ENCODE results near the gene NPEPPS. TPM values are rescaled to one million over a fixed set of nuclear protein-coding genes. Genes with fewer than 3 reads are reported as not detected.

The NPEPPS gene
- total RNA-seq, 2 experiments from 2014 or later: 99.0 to 108 TPM

DNA sequence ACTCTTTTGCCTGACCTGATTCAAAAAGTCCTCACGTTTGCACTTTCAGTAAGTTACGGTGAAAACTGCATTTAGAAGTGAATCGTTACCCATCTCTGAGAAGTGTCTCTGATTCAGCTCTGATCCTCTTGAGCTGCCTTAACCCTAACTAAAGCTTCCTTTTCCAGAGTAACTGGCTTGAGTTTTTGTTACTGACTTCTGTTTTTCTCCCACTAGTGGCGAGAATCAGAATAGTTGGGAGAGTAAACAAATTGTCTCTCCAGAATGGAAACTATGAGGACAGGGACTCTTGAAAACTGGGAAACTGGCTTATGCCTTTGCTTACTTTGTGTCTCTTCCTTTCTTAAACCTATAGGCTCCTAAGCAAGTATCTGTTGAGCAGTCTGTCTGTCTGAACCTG, 87.5 kb downstream of the NPEPPS start:
- no peak overlapping the region for H3K27ac Mint-ChIP-seq
- DNase-seq: no peak
- no peaks in the 10 kb centered on the region for H3K27me3 Mint-ChIP-seq
- POLR2A ChIA-PET: interaction anchor here (1.3 to 1.4 kb wide), 2 partner anchors 33 to 37 kb away, joined by 3 to 4 read pairs; no protein-coding TSS in a partner anchor
- intact Hi-C loops (cut with micrococcal nuclease): no loop called here
- H3K36me3 Mint-ChIP-seq (ENCODE audit: low read depth): peaks cover 42% of the 10 kb centered on the region
- H3K4me1 Mint-ChIP-seq (ENCODE audit: low read depth): peaks cover 23% of the 10 kb centered on the region
- no peaks in the 10 kb centered on the region for H3K9me3 Mint-ChIP-seq
- ATAC-seq: no peak
- CTCF ChIA-PET: interaction anchor here (1.0 to 1.9 kb wide), 9 partner anchors 9 to 303 kb away, joined by 3 to 8 read pairs (median 5); partner anchors contain the start of gene KPNB1
- TF ChIP-seq, protein P1, sequence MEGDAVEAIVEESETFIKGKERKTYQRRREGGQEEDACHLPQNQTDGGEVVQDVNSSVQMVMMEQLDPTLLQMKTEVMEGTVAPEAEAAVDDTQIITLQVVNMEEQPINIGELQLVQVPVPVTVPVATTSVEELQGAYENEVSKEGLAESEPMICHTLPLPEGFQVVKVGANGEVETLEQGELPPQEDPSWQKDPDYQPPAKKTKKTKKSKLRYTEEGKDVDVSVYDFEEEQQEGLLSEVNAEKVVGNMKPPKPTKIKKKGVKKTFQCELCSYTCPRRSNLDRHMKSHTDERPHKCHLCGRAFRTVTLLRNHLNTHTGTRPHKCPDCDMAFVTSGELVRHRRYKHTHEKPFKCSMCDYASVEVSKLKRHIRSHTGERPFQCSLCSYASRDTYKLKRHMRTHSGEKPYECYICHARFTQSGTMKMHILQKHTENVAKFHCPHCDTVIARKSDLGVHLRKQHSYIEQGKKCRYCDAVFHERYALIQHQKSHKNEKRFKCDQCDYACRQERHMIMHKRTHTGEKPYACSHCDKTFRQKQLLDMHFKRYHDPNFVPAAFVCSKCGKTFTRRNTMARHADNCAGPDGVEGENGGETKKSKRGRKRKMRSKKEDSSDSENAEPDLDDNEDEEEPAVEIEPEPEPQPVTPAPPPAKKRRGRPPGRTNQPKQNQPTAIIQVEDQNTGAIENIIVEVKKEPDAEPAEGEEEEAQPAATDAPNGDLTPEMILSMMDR (IDR thresholded peaks at IDR 0.05): no peak
- H3K4me3 Mint-ChIP-seq: no peak overlapping the region

DNA sequence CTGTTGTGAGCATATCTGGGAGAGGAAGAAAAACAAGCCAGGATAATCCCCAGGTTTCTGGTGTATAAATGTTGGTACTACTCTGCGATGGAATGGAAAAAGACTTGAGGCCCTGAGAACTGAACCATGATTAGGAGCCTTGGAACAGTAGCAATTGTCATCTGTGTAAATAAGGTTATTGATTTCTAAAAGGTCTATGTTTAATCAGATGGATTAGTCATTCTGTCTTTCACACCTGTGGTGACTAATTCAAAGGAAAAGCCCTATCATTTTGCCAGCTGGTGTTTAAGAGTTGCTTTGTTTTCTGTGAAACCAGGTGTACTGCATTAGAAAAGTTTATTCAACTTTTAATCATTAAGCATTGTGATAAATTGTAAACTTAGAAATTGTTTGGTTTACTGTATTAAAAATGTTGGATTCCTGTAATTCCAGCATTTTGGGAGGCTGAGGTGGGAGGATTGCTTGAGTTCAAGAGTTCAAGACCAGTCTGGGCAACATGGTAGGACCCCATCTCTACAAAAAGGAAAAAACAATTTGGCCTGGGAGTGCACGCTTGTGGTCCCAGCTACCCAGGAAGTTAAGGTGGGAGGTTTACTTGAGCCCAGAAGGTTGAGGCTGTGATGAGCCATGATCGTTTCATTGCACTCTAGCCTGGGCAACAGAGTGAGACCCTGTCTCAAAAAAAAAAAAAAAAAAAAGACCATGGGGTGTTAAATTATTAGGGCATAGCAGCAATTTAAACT, 89.8 kb downstream of the NPEPPS start:
- DNase-seq (no peak), ATAC-seq (peak; percentile 80)
- H3K27me3 Mint-ChIP-seq: no peaks in the 10 kb centered on the region
- no peak overlapping the region for H3K4me3 Mint-ChIP-seq
- CTCF ChIA-PET: interaction anchor here (0.9 to 1.3 kb wide), 2 partner anchors 29 to 253 kb away, joined by 3 read pairs; partner anchors contain the start of gene KPNB1
- peak overlapping the region; percentile 74 for H3K27ac Mint-ChIP-seq
- TF ChIP-seq, protein P1 (IDR thresholded peaks at IDR 0.05): no peak
- H3K4me1 Mint-ChIP-seq (ENCODE audit: low read depth): peaks cover 23% of the 10 kb centered on the region
- peaks cover 43% of the 10 kb centered on the region for H3K36me3 Mint-ChIP-seq (ENCODE audit: low read depth)
- no peaks in the 10 kb centered on the region for H3K9me3 Mint-ChIP-seq
- intact Hi-C loops (cut with micrococcal nuclease): no loop called here
- POLR2A ChIA-PET: interaction anchor here (0.6 to 2.2 kb wide), 3 partner anchors 13 to 38 kb away, joined by 3 to 9 read pairs (median 4); partner anchors contain the start of gene KPNB1

DNA sequence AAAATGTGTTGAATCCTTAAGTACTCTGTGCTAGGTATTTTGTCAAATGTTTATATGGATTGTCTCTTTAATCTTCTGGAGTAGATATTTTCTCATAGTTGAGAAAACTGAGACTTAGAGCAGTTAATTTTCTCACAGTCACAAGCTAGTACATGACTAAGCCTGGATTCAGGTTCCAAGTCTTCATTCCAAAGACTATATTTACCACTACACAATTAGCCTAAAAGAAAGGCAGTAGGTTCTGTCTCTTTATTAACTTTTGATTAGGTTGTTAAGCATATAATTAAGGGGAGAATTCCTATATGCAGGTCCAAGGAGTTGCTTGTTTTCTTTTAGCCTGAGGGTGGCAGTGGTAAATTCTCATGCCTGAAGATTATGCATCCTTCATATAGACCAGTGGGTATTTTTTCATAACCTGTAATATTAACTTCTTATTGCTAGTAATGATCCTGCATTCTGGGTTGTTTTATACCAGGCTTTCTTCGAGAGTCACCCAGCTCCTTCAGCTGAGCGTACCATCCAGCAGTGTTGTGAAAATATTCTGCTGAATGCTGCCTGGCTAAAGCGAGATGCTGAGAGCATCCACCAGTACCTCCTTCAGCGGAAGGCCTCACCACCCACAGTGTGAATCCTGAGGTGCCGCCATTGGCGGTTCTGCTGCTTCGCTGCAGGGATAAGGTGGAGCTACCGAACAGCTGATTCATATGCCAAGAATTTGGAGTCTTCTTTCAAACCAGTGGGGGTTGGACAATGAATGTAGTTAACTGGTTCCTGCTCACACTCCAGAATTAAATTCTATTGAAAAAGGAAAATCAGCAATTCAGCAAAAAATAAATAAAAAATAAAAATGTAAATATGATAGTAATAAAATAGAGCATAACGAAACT, 90.6 kb downstream of the NPEPPS start:
- Mint-ChIP-seq H3K27ac (peak overlapping the region; percentile 72), H3K4me1 (ENCODE audit: low read depth) (peaks cover 23% of the 10 kb centered on the region), H3K4me3 (no peak overlapping the region), H3K9me3 (no peaks in the 10 kb centered on the region), H3K27me3 (no peaks in the 10 kb centered on the region), H3K36me3 (ENCODE audit: low read depth) (peaks cover 38% of the 10 kb centered on the region)
- intact Hi-C loops (cut with micrococcal nuclease): no loop called here
- DNase-seq (no peak), ATAC-seq (no peak)
- ChIA-PET CTCF (interaction anchor here (0.9 to 1.5 kb wide), 2 partner anchors 28 kb away, joined by 3 read pairs; partner anchors contain the start of gene KPNB1), POLR2A (interaction anchor here (2.2 kb wide), 1 partner anchor 28 kb away, joined by 9 read pairs; the partner anchor contains the start of gene KPNB1)
- TF ChIP-seq, protein P1 (IDR thresholded peaks at IDR 0.05): no peak

DNA sequence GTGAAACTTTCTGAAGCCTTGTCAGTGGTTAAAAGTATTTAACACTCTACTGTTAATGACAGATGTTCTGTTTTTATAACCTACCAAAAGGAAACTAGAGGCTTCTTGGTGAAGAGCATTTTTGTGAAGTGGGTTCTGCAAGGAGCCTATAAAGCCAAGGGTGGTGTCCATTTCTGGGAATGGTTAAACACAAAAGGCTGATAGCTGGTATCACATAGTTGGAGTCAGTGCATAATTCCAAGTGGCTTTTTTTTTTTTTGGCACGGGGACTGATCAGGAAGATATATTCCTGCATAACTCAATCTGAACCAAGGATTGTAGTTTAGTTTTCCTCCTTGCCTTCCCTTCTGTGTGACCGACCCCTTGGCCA, 91.3 kb downstream of the NPEPPS start:
- Mint-ChIP-seq H3K36me3 (ENCODE audit: low read depth) (peaks cover 38% of the 10 kb centered on the region), H3K4me1 (ENCODE audit: low read depth) (peaks cover 23% of the 10 kb centered on the region), H3K9me3 (no peaks in the 10 kb centered on the region), H3K4me3 (no peak overlapping the region), H3K27me3 (no peaks in the 10 kb centered on the region), H3K27ac (no peak overlapping the region)
- POLR2A ChIA-PET: no interaction called here
- CTCF ChIA-PET: interaction anchor here (1.5 kb wide), 1 partner anchor 27 kb away, joined by 3 read pairs; no protein-coding TSS in a partner anchor
- intact Hi-C loops (cut with micrococcal nuclease): no loop called here
- TF ChIP-seq, protein P1 (IDR thresholded peaks at IDR 0.05): no peak
- DNase-seq (no peak), ATAC-seq (no peak)
